D341Med (cell line): ENCODE data around the gene POLE4.
A peak's percentile ranks its signal among the peaks of the same experiment; 100 is the strongest.

Experiments used
- DNase-seq: peaks from one replicate; pipeline ENCODE4 v3.0.0; 2012; ENCODE audit warnings: low spot score

POLE4 gene, protein sequence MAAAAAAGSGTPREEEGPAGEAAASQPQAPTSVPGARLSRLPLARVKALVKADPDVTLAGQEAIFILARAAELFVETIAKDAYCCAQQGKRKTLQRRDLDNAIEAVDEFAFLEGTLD

DNA sequence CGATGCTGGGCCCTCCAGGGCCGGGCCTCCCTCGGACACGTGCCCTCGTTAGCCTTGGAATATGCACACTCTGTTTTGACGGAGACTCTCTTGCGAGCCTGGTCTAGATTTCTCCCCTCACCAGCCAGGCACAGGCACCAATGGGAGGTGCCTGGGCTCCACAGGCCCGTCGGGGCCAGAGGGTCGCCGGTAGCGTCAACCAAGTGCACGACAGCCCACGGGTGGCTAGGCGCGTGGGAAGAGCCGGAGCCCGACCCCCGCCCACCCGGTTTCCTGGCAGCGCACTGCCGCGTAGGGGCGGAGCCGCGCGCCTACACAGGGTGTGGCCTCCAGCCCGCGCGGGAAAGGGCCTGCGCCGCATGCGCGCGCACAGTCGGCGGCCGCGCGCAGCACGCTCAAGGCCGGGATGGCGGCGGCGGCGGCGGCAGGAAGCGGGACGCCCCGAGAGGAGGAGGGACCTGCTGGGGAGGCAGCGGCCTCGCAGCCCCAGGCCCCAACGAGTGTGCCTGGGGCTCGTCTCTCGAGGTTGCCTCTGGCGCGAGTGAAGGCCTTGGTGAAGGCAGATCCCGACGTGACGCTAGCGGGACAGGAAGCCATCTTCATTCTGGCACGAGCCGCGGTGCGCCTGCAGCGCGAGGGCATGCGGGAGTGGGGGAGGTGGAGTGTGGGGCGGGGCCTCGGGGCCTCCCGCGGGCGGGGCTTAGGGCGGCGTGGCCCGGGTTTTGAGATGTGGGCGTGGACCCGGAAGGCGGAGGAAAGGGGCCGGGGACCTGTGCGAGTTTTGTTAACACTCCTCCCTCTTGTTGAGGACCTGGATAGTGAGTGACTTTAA lies at the start of gene POLE4:
TSS of gene POLE4 (plus strand) at position 370 of the 832 bp plus-strand sequence. CDS start at position 407, 37 bp downstream.
- peak; percentile 95 for DNase-seq

DNA sequence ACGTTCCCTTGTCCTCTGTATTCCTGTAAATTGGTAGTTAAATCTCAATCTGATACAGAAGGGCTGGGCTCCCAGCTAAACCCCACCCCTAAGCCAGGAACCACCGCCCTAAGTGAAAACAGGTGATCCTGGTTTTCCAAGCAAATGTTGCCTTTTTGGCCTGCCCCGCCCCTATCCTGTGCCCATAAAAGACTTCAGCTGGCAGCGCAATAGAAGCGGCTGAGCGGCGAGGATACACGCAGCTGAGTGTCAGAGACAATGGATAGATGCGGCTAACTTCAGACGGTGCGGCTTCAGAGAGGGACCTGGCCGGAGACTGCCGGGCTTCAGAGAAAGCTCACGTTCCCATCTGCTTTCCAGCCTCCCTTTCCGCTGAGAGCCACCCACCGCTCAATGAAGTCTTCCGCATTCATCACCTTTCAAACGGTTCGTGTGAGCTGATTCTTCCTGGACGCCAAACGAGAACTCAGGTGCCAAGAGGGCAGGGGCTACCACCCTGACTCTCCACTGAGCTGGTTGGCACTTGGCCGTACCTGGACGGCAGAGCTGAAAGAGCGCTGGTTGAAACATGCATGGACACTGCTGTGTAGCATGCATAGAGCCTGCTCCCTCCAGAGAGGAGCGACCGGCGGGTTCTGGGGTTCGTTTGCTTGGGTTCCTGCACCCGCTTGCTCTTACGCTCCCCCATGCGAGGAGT lies 49.5 kb upstream of the POLE4 start:
- DNase-seq: no peak

DNA sequence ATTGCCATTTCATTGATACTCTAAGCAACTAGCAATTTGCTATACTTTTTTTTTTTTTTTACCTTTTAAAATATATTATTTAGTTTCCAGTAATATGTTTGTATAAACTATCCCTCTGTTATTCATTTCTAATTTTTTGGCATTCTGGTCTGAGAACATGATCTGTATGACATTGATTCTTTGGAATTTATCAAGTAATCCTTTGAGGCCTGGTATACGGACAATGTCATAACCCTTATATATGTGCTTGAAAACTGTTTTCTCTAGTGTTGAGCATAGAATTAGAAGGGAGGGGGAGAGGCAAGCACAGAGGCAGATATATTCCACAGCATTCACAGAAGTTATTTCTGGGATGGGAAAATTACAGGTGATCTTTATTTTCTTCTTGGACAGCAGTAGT lies 48.2 kb upstream of the POLE4 start:
- no peak for DNase-seq

DNA sequence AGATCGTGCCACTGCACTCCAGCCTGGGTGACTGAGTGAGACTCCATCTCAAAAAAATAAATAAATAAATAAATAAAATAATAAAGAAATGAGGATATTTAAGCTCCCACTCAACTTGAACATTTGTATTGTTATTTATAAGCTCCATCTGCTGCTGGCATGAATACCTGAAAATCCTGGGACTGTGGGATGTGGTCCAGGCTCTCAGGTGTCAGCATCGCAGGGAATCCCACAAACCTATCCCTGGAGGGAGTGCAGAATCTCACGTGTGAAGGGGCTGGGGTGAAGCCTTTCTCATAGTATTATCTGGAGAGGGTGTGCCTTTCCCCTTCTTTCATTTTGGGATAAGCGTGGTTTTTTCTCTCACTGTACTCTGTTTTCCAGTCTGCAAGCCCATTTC lies 47.4 kb upstream of the POLE4 start:
- no peak for DNase-seq

DNA sequence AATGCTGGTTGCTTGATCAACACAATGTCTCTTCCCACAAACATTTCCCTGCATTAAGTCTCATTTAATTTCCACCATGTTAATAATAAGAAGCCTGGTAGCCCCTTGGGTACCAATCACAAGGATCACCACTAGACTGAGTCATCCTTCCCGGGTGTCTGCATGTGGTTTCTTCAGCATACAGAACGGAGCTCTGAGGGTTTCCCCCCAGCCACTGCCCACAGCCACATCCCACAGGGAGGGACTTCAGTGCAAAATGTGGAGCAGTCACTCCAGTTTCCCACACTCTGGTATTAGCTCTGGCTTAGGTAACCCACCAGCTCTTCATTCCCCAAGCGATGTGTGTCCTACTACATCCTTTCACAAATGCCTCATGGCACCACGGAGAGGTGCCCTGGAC lies 42.7 kb upstream of the POLE4 start:
- DNase-seq: no peak

DNA sequence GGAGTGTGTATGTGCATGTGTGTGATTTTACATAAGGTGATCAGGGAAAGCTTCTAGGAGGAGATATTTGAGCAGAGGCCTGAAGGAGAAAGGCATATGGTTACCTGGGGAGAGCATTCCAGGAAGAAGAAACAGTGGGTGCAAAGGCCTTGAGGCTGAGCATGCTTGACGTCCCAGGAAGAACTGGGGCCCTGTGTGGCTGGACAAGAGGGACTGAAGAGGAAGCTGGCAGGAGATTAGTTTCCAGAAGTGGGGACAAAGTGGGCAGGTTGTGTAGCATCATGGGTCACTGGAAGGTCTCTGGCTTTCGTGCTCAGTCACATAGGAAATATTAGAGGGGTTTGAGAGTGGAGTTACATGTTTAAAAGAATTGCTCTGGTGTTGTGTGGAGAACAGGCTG lies 42.0 kb upstream of the POLE4 start:
- no peak for DNase-seq

DNA sequence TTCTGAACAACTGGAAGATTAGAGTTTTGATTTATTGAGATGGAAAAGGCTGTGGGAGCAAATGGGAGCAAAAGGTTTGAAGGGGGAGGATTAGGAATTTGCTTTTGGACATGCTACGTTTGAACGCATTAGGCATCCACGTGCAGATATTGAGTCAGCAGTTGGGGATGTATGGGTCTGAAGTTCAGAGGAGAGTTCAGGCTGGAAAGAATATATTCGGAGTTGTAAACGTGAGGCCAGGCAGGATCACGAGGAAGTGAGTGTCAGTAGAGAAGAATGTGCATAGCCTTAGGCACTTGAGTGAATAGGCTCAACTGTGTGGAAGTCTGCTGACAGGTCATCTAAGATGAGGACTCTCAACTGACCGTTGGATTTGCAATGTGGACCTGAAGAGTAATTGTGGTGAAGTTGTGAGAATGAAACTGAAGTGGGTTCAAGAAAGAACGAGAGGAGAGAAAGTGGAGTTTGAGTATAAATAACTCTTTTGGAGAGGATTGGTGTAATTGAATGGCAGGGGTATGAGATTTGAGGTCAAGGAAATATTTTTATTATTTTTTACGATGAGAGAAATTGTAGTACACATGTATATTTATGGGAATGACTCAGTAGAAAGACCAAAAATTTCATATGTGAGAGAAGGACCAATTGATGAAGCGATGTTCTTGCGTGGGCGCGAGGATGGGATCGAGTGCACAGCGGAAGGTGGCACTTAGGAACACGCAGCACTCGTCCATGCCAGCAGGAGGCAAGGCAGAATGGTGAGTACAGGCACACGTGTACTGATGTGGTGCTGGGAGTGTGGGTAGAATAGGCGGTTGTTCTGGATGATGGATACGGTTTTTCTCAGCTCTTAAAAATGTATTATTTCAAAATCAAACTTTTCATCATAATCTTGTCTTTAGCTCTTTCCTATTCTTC lies 40.5 kb upstream of the POLE4 start:
- DNase-seq: peak; percentile 45

DNA sequence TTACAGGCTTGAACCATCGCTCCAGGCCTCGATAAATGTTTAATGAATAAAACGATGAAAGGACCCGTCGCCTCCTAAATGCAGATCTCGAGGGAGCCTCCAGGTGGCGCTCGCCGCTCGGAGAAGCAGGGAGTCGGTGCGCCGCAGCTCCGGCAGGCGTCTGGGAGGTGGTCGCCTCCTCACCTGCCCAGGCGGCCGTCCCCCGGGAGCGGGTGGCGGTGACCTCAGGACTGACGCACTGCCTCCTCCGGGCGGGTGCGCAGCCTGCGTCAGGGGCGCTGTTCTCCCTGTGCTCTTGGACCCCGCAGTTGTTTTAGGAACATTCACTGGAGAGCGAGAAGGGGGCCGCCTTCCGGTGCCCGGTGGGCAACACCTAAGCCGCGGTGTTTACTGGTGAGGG lies 38.6 kb upstream of the POLE4 start:
- peak; percentile 87 for DNase-seq

DNA sequence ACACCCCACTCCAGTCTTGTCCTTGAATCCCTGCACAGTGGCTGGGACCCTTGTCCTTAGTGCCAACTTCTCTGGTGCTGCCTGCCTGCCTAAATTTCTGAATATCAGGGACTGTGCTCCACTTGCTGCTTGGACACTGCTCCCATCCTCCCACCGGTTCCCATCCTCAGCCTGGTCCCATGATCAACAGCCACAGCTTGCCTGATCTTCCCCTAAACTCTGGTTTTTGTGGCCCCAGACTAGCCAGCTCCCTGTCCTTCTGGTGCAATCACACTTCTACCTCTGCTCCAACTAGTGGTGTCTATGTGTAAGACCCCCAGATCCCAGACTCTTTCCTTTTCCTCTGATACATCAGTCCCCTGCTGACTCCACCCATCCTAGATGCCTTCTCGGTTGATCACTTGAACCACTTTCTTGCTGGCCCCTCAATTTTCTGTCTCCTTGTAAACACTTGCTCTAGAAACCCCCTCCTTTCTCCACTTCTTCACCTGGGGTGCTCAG lies 37.2 kb upstream of the POLE4 start:
- DNase-seq: no peak

DNA sequence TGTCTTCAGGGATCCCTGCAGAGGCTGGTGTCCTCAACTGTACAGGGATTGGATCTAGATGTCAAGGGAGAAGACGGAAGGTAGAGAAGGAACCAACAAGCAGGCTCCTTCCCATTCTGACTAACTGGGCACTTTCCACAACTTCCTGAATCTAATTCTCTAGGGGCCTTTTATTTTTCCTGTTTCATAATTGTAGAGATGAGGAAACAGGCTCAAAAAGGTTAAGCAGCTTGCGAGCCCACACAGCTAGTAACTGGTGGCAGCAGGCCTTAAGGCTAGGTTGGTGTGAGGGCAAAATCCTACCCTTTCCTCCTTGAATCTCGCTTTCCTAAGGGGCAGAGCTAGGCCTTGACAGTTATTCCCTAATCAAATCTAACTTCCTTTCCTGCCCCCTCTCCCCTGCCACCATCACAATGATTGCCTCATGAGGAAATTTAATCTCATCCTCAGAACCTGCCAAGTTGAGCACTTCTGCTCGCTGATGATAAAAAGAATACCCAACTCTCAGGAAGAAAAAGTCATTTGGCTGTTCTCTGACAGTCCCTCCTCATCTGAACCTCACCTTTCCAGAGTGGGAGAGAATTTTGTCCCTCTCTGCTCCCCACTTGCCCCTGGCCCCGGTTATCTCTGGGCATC lies 35.7 kb upstream of the POLE4 start:
- no peak for DNase-seq

DNA sequence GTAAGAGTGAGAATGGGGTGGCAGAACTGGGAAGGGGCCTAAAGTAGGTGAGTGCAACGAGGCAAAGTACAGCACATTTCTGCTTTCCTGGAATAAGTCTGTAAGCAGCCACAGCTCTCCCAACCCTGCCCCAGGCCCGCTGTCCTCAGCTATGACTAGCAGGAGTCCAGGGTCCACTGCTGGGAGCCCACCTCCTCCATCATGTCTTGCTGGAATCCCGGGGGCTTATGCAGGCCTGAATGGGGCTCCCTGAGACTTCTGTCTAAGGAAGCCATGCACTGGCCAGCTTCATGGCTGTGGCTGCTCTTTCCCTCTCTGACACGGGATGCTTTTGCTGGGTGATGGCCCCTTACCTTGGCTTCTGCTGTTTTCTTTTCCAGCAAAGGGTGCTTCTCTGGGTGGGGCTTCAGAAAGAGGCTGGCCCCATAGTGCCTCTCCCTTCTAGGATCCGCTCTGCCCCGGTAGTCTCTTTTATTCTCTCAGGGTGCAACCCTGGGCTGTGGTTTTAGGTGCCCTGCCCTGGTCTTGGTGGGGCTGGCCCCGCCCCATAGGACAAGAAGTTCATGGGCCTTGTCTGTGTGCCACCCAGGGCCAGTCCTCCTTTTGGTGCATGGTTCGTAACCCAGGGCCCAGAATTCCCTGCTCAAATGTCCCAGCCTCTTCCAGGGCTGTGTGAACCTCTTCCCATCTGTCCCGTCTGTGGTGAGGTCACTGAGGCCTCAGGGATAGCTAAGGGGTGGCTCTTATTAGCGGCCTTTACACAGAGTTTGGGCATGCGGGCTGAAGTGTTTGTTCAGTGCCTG lies 33.8 kb upstream of the POLE4 start:
- DNase-seq: no peak

DNA sequence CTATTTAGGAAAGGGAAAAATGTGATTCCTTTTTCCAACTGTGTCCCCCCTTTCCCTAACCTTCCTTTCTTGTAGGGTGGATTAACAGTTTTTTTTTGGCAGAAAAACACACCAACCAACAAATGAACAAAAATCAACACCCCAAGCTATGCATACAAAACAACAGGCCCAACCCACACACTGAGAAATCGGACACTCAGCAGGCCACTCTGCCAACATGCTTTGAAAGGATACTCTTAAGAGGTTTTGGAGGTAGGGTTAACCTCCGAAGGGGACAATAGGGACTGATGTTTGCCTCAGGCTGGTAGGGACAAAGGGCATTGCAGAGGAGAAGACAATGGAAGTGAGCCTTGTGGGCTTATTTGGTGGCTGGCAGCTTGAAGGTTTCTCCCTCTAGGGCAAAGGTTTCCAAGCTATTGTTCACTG lies 33.1 kb upstream of the POLE4 start:
- DNase-seq: no peak

DNA sequence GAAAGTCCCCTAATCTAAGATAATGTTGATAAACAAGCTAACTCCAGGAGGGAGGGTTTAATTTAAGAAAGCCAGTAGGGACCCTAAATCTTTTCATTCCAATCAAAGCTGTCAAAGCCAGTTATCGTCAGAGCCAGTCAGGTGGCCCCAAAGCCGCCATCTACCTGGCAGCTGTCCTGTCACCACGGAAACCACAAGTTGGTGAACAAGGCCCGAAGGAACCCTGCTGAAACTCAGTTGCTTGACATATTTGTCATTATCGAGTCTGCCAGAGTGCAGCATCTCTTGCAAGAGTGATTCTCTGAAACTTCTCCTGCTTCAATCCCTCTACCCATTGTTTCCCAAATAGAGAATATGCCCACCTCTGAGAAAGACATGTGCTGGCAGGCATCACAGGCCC lies 30.8 kb upstream of the POLE4 start:
- no peak for DNase-seq

DNA sequence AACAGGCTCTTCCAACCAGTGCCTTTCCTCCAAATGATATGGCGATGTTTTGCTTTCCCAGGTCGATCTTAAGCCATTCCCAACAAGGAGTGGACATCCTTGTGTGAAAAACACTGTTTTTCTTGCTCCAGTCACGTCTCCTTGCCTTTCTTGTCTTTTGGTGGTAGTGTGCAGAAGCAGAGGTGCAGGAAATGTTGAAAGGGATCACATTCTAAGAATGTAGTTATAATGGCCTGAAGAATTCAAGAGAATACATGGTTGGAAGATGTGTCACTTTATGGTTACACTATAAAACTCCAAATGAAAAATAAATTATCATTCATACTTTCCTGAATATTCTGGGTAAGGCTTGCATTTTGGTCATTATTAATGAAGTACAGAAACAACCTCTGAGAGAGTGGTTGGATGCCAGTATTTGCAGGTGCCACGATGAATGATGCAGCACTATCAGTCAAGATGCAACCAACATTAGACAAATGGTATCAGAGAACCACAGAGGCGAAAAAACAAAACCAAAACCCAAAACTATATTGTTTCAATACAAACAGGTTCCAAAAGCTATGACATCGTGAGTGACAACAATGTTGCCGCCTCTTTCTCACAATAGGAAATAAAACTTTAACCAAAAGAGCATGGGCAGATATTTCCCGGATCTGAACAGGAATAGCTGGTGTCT lies 27.5 kb upstream of the POLE4 start:
- DNase-seq: no peak

DNA sequence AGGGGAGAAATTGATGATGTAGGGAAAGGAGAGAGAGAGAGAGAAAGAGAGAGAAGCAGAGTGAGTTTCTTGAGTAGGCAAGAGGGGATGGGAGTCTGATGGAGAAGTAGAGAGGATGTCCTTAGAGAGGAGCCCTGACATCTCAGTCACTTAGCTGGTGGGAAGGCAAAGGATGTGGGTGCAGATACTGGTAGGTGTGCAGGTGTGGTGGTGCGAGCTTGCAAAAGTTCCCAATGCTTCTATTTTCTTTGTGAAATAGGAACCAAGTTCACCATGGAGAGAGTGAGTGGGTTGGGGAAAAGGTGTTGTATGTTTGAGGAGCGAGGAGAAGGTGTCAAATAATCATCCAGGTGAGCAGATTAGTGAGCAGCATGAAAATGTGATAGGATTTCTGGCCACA lies 26.5 kb upstream of the POLE4 start:
- no peak for DNase-seq

DNA sequence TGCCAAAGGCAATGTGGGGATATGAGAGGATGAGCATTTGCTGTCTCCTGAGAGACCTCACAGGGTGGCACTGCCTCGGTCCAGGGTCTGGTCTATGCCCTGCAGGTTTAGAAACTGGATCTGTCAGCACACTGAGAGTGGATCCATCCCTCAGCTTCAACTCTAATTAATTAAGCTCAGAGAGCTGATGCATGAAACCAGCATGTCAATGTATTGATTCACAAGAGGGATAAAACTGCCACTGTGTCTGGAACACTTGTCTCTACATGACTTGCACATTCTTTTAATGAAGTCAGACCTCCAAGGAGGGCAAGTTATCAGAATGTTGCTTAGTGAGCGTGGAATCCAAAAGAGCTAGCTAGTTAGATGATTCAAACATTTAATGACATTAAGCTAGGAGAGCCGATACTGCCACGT lies 22.5 kb upstream of the POLE4 start:
- no peak for DNase-seq

DNA sequence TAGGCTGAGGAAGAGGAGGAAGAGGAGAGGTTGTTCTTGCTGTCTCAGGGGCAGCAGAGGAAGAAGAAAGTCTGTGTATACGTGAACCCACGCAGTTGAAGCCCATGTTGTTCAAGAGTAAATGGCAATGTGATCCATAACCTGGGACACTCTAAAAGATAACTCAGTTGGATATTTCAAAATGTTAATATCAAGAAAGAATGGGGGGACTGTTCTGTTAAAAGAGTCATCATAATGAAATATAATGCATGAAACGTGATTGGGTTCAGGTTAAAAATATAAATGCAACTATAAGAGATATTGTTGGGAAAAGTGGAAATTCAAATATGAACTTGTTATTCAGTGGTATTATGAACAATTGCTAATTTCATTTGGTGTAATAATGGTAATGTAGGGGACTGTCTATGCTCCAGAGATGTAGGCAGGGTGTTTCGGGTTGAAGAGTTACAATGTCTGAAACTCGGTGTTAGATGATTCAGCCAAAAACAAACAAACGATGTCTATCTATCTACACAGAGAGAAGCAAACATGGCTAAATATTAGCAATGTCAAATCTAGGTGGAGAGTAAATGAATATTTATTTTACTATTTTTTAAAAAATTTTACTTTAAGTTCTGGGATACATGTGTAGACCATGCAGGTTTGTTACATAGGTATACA lies 21.1 kb upstream of the POLE4 start:
- no peak for DNase-seq

DNA sequence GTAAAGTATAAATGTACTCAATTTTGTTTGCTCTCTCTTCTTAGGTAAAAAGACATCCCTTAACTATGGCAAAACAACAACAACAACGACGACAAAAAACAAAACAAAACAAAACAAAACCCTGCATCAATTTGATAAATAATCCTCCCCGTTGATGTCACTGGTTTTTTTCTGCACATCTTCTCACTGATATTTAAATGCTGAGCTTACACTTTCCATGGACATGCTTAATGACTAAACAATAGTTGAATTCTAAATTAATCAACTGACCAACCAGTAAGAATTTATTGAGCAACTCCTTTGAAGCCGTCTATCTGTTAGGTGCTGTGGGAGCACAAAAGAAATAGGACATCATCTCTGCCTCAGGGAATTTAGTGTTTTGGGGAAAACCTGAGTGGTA lies 20.2 kb upstream of the POLE4 start:
- DNase-seq: no peak
